NCI-H2227 (cell line): ENCODE measurements around the gene SNUPN.
"Not testable (repeated sequence)": the region's sequence is repeated elsewhere in the genome, so short reads cannot be mapped to it uniquely, and the experiment has no call there.

Experiments
- DNase-seq: peaks from one replicate; lab custom pipeline; 2025; ENCODE audit not compliant: unreplicated experiment; lab: John Stamatoyannopoulos, UW

SNUPN gene

DNA sequence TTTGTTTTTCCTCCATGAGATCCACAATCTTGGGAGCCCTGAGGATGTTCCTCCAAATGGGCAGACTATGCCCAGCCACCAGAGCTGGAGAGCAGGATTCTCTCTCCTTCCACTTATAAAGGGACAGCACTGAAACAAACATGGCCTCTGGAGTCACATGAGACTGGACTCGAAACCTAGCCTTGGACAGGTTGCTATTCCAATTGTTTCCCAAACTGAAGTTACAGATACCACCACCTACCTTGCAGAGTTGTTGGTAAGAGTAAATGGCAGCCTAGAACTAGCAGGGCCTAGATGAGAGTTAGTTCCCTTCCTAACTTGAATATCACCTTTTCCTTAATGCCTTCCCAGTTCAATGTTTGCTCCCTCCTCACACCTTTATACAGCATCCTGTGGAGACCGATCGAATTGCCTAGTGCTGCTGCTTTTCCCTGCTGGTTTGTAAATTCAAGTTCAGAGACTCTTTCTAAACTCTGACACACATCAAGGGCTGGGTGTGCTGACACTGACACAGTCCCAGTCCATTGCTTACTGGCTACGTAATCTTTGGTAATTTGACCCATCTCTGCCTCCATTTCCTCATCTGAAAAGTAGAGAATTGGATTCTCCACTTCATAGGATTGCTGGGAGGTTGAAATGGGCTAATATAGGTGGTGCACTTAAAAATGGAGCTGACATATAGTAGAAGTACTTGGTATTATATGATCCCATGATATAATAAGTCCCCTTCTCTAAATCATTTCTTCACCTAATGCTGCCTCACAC is 11.9 kb upstream of the SNUPN start:
- DNase-seq, result no peak

DNA sequence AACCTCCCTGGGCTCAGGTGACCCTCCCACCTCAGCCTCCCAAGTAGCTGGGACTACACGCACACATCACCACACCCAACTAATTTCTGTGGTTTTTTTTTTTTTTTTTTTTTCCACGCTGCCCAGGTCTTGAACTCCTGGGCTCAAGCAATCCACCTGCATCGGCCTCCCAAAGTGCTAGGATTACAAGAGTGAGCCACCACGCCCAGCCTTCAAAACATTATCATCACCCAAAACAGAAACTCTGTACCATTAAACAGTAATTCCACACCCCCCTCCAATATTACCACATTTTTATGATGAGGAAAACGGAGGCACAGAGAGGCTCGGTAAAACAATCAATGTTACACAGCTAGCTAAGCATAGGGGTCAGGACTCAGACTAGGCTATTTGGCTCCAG is 10.5 kb upstream of the SNUPN start:
- DNase-seq, result no peak

DNA sequence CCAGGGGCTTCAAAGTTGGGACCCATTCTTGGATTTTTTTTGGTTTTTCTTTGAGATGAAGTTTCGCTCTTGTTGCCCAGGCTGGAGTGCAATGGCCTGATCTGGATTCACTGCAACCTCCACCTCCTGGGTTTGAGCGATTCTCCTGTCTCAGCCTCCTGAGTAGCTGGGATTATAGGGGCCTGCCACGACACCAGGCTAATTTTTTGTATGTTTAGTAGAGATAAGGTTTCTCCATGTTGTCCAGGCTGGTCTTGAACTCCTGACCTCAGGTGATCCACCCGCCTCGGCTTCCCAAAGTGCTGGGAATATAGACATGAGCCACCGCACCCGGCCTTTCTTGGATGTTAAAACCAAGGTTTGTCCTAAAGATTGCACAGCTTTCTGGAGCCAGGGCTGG is 8.4 kb upstream of the SNUPN start:
- DNase-seq, result not testable (repeated sequence)

DNA sequence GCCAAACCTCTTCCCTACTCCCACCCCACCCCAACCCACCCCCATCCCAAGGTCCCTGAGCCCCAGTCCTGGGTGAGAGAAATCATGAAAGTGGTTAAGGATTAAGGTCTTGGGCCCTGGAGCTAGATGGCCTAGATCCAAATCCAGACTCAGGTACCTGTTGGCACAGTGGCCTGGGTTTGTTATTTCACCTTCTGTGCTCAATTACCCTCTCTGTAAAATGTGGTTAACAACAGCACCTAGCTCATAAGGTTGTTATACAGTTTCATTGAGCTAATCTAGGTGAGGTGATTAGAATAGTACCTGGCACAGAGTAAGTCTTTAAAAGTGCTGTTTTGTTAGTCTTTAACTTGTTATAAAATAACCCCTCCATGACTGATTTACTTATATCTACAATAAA is 6.4 kb upstream of the SNUPN start:
- no peak for DNase-seq

DNA sequence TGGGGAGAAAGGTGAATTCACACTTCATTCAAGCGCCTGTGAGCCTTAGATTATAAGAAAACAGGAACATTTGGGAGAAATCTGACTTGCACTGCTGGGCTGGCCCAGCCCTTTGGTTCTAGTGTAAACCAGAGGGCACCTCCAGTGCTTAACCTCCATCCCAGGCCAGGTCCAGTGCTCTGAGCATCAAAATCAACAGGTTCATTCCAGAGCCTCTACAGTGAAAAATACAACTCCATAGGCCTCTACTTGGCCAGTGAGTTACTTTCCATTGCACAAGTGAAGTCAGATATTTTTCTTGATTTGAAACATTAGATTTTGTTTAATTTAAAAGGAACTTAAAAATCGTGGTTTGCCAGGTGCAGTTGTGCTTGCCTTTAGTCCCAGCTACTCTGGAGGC is 3.0 kb downstream of the SNUPN start:
- no peak for DNase-seq

DNA sequence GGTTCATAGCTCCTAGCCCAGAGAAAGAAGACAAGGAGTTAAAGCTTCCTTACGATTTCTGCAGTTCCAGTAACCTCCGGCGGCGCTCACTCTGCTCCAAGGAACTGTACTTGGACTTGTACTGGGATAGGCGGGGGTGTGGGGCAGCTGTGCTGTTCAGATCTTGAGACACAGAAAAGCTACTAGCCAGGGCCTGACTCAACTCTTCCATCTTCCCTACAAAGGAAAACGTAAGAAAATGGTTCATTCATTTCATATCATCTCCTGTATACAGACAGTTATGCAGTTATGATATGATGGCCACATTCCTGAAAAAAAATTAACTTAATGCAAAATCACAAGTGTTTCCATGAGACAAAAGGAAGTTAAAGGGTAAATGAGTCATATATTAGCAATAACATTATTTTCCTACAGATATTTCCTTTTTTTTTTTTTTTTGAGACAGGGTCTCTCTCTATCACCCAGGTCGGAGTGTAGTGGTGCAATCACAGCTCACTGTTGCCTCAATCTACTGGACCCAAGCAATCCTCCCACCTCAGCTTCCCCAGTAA is 4.6 kb downstream of the SNUPN start:
- DNase-seq, result no peak

DNA sequence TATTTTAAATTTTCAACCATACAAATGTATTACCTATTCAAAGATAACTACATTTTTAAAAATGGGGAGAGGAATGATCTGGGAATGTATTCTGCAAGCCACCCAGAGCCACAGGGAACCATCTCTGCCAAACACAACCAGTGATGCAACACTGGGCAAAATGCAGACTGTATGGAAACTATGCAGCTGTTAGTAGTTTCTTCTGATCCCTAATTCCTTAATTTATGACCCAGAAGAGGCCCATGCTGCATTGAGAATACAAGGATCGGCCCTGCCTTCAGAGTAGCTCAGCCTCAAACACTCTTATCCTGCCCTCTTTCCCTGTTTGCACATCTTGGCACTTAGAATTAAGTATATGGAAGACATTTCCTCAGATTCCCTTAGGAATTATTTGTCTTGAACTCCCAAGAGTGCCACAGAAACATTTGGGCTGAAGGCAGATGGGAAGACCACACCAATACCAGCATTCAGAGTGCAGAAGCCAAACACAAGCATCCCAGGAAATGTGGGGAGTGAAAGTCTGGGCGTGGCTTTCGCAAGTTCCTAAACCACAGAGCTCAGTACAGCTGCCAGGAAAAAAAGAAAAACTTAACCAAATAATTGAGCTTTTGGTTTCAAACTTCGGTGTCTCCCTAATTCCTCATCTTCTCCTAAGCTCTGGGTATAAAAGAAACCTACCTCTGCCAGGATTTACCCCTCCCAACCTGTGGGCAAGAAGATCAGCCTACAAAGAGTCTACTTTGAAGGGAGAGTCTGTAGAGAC is 5.3 kb downstream of the SNUPN start:
- no peak for DNase-seq

DNA sequence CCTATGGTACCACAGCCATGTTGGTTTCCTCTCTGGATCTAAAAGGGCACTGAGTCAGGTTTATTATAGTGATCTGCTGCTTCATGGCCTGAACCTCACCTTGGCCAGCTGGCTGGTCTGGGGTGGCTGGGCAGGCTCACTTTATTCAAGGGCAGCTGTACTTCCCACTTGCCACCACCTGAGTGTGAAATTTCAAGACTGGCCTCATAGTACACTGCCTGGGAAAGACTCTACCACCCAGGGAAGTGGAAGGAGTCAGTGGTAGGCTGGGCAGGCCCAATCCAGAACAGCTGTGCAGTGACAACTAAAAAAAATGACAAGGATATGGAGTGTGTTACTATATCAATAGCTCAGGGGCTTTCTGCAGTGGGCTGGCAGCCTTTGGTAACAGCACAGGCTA is 8.8 kb downstream of the SNUPN start:
- DNase-seq, result no peak

DNA sequence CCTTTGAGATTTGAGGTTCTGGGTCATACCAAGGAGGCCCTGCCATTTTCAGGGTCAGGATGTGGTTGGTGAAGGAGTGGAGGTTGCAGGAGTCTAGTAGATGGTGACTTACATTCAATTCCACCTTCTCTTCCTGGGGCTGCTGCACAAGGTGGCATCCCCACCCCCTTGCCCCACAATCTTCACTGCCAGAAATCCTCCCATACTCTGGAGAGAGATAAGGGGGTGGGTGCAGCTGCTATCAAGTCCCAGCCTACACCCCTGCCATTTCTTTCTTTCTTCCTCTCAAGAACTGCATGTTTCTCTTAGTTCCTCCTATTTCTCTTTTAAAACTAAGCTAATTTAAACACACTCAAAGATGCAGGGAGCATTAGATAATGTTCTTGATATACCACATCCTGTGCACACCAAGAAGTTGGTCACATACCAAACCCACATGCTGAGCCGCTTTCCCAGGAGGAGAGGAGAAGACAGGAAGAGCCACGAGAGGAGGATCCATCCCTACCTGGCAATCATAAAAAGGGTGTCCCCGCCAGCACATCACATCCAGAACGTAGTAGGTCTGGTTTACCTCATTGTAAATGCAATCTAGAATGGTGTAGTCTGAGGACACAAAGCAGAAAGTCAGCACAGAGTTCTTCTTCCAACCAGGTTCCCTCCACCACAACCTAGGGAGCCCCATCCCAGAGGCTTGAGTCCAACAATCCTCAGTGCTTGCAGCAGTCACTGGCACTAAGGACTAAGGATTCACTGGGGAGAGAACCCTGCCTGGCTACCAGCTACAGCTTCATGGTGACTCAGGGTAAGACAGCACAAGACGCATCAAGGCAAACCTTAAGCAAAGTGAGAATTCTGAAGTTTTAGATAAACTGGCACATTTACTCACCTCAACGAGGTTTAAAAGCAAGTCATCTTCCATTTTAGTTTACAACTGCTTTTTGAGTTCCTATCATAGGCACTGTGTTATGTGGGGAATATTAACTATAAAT is 18.5 kb downstream of the SNUPN start:
- no peak for DNase-seq

DNA sequence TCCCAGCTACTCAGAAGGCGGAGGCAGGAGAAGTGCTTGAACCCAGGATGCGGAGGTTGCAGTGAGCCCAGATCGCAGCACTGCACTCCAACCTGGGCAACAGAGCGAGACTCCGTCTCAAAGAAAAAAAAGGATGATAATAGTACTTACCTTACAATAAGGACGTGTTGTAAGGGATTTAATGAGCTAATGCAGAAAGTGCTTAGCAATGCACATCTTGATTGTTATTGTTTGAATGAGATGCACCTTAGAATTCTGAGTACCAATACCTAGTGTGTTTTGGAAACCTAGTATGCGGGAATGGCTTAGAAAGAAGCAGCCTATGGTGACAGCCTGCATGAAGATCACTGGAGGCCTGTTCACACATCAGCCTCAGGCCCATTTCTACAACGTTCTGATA is 19.5 kb downstream of the SNUPN start:
- DNase-seq, result no peak

DNA sequence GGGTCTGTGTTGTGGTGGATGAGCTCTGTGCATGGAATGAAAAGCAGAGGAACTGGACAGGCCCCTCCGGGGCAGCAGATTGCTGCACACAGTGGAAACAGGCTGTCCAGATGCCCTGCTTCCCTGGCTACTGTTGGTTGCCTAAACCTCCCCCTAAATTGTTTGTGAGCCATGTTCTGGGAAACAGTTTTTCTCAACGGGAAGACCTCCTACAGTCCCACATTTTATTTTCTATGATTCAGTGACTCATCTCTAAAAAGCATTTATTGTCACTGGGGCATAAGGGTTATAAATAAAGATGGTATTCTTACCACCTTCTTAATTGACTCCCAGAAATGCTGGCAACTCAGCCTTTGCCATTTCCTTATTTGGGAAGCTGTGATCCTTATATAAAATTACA is 26.1 kb downstream of the SNUPN start:
- DNase-seq, result no peak

DNA sequence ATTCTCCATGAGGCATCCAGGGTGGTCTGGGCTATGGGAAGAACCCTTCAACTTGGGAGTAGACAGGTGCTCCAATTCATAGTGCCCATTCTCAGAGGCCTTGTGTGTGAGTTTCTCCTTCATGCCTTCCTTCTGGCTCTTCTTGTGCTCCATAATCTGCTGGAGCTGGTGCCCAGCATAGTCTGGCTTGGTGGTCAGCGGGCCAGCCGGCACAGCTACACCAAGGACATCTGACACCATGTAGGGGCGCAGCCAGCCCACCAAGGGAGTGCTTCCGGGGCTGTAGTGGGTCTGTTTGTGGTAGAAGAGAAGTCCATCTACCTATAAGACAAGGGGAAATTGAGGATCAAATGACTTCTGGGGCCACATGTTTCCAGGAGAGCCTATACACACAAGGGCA is 27.2 kb downstream of the SNUPN start:
- DNase-seq, result no peak

DNA sequence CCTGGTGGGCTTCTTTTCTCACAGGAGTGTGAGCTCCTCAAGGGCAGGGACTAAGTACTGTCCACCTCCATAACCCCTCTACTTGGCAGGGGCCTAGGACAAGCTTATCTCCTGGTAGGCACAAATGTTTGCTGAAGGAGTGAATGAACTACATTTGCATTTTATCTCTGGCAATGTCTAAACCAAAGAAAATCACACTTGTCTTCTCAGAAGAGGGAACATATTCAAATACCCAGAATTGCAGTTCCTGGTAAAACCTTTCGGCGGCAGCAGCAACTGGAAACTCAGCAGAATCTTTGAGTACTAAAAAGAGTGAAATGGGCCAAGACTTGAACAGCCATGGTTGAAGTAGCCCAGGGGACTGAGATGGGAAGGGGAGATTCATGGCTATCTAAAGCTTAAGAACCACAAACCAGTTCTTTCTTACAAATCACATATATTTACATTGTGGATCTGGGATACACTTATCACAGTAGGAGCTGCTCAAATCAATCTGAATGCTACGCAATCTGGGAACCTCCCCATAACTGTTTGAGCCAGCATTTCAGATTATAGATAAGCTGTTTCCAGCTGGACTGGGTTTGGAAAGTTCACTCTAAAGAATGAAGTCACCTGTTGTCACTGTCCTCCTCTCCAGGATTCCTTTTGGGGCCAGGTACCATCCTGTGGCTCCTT is 27.7 kb downstream of the SNUPN start:
- no peak for DNase-seq

DNA sequence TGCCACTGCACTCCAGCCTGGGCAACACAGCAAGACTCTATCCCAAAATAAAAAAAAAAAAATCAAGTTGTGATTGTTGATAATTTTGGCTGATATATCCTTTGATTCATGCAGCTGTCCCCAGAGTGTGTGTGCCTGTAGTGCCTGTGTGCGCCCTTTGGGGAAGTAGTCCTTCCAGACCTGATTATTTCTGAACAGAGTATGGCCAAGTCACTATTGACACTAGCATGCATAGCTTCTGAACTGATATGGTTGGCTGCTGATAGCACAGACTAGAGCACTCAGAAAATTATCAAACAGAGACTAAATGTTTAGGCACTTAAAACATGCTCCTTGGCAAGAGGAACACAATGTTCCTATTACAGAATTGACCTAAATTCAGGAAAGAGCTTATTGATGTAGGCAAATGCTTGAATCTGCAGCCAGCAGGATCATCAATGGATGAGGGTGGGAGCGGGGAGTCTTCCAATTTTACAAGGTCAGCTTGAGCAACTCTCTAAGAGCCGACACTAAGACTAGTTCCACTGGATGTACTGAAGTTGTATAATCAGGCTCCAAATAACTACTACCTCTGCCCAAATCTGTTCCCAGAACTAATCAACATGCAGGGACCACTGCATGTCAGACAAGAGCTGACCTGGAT is 28.7 kb downstream of the SNUPN start:
- no peak for DNase-seq

DNA sequence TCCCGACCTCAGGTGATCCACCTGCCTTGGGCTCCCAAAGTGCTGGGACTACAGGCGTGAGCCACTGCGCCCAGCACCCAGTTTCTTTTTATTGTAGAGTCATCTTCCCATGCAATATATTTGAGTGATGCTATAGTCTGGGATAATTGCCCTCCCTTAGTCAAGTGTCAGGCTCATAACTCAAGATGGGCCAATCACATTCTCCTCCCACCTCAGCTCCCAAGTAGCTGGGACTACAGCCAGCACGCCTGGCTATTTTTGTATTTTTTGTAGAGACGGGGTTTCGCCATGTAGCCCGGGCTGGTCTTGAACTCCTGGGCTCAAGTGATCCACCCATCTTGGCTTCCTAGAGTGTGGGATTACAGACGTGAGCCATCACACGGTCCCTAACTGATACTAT is 31.2 kb downstream of the SNUPN start:
- no peak for DNase-seq

DNA sequence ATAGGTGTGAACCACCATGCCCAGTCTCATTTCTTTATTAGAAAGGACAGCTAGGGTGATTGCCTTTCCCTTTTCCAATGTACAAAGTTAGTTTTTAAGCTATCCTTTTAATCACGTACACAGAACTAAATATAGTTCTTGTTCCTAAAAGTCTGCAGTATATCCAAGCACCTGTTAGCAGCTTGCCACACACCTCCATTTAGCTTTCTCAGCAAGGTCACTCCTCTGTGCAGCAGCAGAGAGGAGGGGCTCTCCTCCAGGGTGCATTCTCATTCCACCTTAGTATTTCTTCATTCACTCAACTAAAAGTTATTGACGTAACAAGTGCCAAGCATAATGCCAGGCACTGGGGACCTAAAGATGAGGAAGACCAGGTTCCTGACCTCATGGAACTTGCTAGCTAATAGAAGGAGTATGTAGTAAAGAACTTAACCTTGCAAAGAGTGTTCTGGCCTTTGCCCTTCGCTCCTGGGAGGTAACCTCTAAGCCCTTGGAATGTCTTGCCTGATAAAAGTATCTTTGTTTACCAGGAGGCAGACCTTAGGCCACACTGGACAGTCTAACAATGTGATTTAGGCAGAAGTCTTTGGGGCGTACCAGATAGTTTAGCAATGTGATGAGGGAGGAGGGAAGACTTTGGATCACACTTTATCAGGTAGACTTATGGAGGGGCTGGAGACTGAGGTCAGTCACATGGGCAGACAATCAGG is 33.7 kb downstream of the SNUPN start:
- no peak for DNase-seq

DNA sequence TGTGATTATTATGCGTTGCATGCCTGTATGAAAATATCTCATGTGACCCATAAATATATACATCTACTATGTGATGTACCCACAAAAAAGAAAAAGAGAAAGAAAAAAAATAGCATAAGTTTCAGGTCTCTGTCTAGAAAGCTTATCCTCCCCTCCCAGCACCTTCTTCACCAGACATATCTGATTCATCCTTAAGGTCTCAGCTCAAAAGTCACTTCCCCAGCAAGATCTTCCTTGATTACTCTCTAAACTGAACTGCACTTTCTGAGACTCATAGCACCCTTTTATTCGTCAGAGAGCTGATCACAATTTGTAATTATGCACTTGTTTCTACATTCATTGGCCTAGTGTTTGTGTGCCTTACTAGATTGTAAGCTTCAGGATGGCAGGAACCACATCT is 35.3 kb downstream of the SNUPN start:
- DNase-seq, result no peak

DNA sequence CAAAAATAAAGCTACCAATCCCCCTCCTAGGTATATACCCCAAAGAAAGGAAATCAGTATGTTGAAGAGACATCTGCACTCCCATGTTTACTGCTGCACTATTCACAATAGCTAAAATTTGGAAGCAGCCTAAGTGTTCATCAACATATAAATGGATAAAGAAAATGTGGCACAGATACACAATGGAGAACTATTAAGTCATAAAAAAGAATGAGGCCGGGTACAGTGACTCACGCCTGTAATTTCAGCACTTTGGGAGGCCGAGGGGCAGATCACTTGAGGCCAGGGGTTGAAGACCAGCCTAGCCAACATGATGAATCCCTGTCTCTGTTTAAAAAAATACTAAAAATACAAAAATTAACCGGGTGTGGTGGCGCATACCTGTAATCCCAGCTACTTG is 36.5 kb downstream of the SNUPN start:
- DNase-seq, result no peak

DNA sequence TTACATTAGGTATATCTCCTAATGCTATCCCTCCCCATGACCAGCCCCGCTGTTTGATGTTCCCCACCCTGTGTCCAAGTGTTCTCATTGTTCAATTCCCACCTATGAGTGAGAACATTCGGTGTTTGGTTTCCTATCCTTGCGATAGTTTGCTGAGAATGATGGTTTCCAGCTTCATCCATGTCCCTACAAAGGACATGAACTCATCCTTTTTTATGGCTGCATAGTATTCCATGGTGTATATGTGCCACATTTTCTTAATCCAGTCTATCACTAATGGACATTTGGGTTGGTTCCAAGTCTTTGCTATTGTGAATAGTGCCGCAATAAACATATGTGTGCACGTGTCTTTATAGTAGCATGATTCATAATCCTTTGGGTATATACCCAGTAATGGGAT is 39.1 kb downstream of the SNUPN start:
- not testable (repeated sequence) for DNase-seq

DNA sequence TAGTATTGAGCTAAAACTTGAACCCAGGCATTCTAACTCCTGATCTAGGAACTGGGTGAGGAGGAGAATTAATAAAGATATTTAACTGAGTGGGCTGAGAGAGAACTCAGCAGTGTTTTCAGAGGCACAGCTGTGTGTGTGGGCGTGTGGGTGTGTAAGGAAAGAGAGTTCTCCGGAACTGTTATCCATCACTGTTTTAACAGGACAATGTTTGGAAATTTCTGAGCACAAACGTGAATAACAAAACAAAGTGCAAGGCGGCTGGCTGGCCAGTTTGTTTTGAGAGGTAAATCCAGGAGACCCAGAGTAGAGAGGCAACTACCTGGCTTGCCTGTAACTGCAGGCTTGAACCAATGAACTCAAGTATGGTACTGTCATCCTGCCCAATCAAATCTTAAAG is 41.4 kb downstream of the SNUPN start:
- DNase-seq, result no peak
